22Rv1 (cell line): ENCODE data around the gene IL13.

Experiments
- H3K27ac ChIP-seq: fragments of 450-650 bp; 2 replicates; pipeline ENCODE4 v1.5.1; 2017
- ZFX ChIP-seq: fragments of 450-650 bp; IDR thresholded peaks from 2 replicates; pipeline ENCODE4 v1.6.1; 2017; ENCODE audit warnings: antibody characterized with exemption, borderline replicate concordance
- TF ChIP-seq, protein P1 (sequence below): fragments of 450-650 bp; IDR thresholded peaks from 2 replicates; pipeline ENCODE4 v1.5.1; 2017; ENCODE audit warnings: mild to moderate bottlenecking

Gene IL13

DNA sequence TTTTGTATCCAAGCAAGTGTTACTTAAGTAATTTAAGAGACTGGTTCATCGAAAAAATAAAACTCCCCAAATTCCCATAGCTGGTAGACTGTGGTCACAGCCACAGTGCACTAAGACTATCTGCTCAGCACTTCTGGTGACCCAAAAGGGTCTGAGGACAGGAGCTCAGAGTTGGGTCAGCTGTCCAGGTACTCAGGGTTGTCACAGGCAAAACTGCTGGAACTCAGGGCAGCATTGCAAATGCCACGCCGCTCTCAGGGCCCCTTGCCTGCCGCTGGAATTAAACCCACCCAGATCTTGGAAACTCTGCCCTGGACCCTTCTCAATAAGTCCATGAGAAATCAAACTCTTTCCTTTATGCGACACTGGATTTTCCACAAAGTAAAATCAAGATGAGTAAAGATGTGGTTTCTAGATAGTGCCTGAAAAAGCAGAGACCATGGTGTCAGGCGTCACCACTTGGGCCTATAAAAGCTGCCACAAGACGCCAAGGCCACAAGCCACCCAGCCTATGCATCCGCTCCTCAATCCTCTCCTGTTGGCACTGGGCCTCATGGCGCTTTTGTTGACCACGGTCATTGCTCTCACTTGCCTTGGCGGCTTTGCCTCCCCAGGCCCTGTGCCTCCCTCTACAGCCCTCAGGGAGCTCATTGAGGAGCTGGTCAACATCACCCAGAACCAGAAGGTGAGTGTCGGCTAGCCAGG is at the start of gene IL13:
IL13 (plus strand) TSS at position 498 of the 705 bp plus-strand sequence; CDS start at position 512, 14 bp downstream.
- no peak within 1 kb of the TSS for H3K27ac ChIP-seq
- TF ChIP-seq, protein P1, sequence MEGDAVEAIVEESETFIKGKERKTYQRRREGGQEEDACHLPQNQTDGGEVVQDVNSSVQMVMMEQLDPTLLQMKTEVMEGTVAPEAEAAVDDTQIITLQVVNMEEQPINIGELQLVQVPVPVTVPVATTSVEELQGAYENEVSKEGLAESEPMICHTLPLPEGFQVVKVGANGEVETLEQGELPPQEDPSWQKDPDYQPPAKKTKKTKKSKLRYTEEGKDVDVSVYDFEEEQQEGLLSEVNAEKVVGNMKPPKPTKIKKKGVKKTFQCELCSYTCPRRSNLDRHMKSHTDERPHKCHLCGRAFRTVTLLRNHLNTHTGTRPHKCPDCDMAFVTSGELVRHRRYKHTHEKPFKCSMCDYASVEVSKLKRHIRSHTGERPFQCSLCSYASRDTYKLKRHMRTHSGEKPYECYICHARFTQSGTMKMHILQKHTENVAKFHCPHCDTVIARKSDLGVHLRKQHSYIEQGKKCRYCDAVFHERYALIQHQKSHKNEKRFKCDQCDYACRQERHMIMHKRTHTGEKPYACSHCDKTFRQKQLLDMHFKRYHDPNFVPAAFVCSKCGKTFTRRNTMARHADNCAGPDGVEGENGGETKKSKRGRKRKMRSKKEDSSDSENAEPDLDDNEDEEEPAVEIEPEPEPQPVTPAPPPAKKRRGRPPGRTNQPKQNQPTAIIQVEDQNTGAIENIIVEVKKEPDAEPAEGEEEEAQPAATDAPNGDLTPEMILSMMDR = no peak
- no peak for TF ChIP-seq ZFX

DNA sequence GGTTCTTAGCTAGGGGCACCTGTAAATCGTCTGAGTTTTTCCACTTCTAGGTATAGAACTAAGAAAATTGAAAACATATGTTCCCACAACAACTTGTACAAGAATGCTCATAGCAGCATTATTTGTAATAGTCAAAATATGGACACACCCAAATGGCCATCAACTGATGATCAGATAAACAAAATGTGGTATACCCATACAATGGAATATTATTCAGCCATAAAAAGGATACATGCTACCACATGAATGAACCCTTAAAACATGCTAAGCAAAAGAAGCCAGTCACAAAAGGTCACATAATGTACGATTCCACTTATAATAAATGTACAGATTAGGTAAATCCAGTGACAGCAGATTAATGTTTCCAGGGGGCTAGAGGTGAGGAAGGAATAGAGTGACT is 46.0 kb upstream of the IL13 start:
- TF ChIP-seq ZFX = no peak
- TF ChIP-seq, protein P1 = no peak
- H3K27ac ChIP-seq = no peak overlapping the region

DNA sequence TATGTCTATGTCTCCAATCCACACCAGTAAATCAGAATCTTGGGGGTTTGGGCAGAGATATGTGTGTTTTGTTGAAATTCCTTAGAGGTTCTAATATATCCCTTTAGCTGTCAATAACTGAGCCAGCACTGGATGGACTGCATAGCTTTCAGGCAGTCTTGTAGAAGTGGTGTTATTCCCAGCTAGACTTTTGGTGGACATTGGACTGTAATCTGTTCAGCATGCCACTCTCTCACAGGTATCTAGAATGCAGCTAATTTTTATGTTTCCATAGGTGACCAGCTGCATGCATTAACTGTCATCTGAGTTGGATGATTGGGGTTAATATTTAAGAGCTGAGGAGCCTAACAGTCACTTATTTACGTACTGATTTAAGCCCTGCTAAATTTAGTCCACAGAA is 45.1 kb upstream of the IL13 start:
- no peak for TF ChIP-seq ZFX
- TF ChIP-seq, protein P1 = no peak
- no peak overlapping the region for H3K27ac ChIP-seq

DNA sequence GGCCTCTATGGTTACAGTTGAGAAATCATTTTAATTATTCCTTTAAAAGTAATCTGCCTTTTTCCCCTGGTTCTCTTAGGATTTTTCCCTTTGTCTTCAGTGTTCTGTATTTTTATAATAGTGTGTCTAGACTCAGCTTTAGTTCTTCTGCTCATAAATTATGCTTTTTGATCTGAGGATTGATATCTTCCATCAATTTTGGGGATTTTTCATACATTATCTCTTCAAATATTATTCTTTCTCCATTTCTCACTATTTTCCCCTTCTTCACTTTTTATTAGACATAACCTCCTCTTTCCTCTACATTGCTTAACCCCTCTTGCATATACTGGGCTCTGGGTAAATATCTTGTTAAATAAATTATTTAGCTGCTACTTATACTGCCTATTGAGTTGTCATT is 36.3 kb upstream of the IL13 start:
- TF ChIP-seq, protein P1 = no peak
- TF ChIP-seq ZFX = no peak
- no peak overlapping the region for H3K27ac ChIP-seq

DNA sequence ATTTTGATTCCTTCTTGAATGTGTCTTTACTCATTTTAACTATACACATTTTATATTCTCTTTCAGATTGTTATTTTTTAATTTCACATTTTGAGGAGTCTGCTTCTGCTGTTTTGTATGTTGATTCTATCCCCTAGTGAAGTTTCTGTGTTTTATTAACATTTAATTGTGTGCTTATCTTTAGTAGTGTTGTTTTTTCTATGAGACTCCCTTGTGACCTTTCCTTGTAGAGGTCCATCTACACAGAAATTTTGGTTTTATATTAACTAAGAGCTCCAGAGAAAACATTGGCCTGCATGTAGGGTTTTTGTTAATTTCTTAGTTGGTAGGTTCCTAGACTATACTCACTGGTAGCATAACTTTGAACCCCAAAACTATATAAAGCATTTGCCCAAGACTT is 35.4 kb upstream of the IL13 start:
- no peak overlapping the region for H3K27ac ChIP-seq
- TF ChIP-seq, protein P1 = no peak
- TF ChIP-seq ZFX = no peak

DNA sequence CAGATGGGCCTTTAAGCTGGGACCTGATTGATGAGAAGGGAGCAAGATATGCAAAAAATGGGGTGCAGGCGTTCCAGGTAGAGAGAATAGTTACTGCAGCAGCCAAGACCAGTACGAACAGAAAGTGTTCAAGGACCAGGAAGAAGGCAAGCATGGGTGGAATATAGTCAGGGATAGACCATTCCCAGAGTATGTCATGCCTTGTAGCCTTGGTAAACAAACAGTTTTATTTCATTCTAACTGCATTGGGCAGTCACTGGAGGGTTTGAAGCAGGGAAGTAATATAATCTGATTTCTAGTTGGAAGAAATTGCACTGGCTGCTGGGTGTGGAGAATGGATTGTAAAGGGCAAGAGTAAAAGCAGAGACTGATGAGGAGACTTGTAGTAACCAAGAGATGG is 30.5 kb upstream of the IL13 start:
- TF ChIP-seq, protein P1 = no peak
- TF ChIP-seq ZFX = no peak
- H3K27ac ChIP-seq = no peak overlapping the region

DNA sequence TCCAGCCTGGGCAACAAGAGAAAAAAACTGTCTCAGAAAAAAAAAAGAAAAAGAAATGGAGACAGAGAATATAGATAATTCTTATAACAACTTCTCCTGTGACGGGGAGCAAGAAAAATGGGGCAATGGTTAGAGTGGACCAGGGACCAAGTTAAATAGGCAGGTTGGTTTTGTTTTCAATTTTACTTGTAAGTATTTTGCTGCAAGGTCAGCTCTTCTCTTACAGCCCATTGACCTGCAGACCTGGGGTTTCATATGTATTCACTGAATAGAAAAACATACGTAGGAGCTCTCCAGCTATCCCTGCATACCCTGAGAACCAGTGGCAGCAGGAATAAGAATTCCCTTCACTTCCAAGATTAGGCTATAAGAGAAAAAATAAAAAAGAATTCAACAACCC is 29.2 kb upstream of the IL13 start:
- TF ChIP-seq, protein P1 = no peak
- TF ChIP-seq ZFX = no peak
- no peak overlapping the region for H3K27ac ChIP-seq
